ELR (cell line): ENCODE data around the gene QDPR.
"Not testable (repeated sequence)": the region's sequence is repeated elsewhere in the genome, so short reads cannot be mapped to it uniquely, and the experiment has no call there.

Experiments used
- DNase-seq: peaks from one replicate; pipeline ENCODE4 v3.0.0-alpha.2; 2015; ENCODE audit warnings: low read depth

The QDPR gene

GRCh38 chr4:17491196-17491595, 20.7 kb downstream of the QDPR start:
- DNase-seq, result no peak

GRCh38 chr4:17490575-17491059, 21.3 kb downstream of the QDPR start:
- DNase-seq, result no peak

- no peak for DNase-seq
These were observed 22.2 kb downstream of the QDPR start for GRCh38 chr4:17489721-17490120.

DNA sequence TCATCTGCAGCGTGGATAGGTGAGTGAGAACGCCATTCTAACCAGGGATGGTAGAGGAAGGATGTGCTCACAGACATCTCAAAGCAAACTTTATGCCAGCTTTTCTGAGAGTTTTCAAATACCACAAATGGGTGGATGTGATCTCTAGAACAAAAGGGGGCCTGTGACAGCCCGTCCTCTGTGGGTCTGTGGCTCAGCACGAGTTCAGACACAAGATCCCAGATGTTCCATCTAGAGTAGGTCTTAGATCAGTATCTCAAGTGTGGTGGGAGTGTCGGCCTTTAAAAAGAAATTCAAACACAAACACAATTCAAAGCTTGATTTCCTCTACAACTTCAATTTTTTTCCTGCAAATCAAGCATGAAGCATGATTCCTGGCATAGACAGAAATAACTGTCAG, 22.8 kb downstream of the QDPR start:
- DNase-seq, result no peak

DNA sequence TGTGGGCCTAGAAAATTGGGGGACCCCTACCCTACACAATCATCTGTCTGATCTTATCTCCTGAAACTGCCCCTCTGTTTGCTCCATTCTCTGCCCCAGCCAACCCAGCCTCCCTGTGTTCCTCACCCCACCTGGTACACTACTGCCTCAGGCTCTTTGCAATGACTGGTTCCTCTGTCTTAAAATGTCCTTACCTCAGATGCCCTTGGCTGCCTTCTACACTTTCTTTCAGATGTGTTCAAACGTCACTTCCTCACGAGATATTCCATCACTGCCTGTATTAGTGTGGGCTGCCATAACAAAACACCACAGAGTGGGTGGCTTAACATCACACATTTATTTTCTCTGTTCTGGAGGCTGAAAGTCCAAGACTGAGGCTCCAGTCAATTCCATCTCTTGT, 29.2 kb downstream of the QDPR start:
- no peak for DNase-seq

GRCh38 chr4:17480955-17481354, 30.9 kb downstream of the QDPR start:
- no peak for DNase-seq

- no peak for DNase-seq
These were observed 31.5 kb downstream of the QDPR start for GRCh38 chr4:17480210-17480927.

DNA sequence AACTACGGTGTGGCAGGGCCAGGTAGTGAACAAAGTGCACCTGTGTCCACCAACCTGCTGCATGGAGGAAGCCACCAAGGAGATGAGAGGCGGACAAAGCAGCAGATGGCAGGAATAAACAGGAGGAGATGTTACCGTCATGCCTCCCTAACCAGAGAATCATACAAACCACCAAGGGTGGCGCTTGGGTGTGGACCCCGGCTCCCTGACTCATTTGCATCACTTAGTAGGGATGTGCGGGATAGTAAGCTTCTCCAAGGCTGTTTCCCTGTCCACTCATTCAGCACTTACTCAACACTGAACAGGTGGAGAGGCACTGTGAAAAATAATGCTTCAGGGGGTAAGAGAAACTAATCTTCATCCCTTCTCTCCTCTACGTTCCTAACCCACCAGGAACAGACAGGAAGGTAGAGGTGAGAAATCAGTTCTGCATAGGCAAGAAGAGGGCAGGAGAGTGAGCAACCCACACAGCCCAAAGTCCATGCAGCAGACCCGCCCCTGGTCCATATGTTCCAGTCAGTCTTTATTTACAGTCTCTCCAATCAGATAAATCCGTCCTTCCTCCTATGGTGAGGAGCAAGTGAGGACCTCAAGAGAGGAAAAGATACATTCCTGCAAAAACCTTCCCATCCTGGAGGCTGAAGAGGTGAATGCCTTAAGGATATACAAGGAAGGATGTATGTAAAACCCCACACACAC, 34.0 kb downstream of the QDPR start:
- no peak for DNase-seq

DNA sequence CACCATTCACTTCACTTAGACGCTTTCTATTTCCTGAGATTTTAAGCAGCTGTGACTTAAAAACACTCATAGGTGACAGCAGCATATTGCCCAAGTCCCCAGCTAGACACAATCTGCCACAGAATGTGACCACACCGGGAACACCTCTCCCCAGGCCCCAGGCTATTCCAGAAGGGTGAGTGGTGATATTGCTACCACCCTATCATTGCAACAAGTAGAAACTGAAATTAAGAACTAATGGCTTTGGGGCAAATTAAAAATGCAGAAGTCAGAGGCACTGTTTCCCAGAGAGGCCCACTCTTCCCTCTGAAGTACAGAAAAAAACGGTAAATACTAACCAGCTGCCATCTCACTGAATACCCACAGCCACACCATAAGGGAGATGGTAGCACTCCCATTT, 35.0 kb downstream of the QDPR start:
- DNase-seq, result no peak

DNA sequence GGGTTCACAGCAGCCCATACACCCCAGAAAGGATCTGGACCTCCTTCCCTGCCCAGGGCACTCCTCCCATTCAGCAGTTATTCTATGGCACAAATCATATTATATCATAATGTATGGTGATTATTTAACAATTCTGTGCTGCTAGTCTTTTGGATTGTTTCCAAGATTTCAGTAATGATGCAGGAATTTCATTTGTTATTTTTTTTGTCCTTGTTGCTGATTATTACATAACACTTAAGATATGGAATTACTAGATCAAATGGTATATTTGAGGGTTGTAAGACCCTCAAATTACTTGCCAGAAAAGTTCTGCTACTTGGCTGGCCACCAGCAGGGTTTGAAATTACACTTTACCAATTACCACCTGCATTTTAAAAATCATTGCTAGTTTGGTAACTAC, 36.4 kb downstream of the QDPR start:
- DNase-seq, result peak; percentile 60

GRCh38 chr4:17469931-17470674, 41.8 kb downstream of the QDPR start:
- no peak for DNase-seq

DNA sequence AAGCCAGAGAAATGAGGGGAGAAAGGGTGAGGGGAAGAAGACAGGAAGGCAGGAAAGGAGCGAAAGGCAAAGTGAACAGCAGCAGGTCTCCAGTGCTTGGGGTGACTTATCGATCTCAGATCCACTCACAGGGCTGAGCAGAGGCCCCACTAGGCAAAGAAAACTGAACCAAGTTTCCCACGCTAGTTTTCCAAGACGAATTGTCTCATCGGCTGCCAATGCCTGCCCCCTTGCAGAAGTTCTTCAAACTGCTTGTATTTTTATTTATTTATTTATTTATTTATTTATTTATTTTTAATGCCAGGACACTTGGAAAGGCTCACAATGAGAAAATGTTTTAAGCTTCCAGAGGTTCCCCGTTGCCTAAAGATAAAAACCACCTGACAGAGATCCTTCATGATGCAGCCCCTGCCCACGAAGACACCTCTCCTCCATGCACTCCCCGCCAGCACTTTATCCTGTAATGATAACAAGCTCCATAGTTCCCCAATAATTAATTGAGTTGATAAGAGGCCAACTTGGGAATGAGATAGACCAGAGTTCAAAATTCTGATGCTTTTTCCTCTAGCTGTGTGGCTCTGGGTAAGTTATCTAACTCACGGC, 43.2 kb downstream of the QDPR start:
- peak; percentile 61 for DNase-seq

DNA sequence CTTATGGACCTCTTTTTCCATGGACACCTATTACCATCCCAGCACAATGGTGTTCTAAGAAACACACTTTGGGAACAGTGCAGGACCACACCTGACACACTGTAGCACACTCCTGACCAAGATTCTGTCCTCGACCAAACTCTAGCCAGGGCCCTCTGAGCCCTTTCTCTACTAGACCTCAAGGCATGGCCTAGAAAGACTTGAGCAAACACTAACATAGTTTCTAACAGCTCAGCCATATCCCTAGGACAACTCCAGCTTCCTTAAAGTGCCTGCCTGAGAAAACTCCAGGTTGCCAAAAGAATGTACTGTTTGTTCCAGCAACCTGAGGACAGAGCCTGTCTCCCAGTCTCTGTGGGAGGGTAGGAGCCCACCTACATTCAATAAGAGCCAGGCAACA, 48.3 kb downstream of the QDPR start:
- no peak for DNase-seq

GRCh38 chr4:17450269-17450804, 61.6 kb downstream of the QDPR start:
- DNase-seq, result no peak

GRCh38 chr4:17448689-17449088, 63.2 kb downstream of the QDPR start:
- peak; percentile 61 for DNase-seq

DNA sequence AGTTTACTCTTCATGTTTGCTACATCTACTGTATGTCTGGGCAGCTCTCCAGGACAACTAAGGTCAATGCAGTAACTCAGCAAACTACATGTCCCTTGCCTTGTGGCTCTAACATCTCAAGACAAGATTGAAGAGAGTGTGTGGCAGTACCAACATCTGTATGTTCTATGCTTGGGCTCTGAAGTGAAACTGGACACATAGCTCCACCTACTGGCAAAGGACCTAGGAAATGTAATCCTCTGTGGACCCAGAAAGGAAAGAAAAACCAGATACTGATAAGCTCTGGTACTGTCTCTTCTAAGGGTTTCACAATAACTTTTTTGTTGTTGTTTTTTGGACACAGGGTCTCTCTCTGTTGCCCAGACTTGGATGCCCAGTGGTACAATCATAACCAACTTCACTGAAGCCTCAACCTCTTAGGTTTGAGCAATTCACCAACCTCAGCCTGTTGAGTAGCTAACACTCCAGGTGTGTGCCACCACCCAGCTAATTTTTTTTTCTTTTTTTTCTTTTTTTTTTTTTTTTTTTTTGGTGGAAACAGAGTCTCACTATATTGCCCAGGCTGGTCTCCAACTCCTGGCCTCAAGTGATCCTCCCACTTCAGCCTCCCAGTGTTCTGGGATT, 64.1 kb downstream of the QDPR start:
- DNase-seq, result peak; percentile 72

- DNase-seq, result no peak
These were observed 64.8 kb downstream of the QDPR start for GRCh38 chr4:17447056-17447455.

- DNase-seq, result not testable (repeated sequence)
These were observed 69.4 kb downstream of the QDPR start for GRCh38 chr4:17442477-17442876.

- no peak for DNase-seq
These were observed 74.5 kb downstream of the QDPR start for GRCh38 chr4:17437396-17437795.

GRCh38 chr4:17436750-17437090, 75.2 kb downstream of the QDPR start:
- no peak for DNase-seq
